Measurements from ENCODE around the gene EDAR. TPM values are rescaled to one million over a fixed set of nuclear protein-coding genes. Genes with fewer than 3 reads are reported as not detected.

EDAR gene
- total and polyA plus RNA-seq, 9 of the 15 experiments (the other 6 are each of a cell fraction or from before 2014, with no cell fraction given), result 0.01 TPM; not detected in 8

DNA sequence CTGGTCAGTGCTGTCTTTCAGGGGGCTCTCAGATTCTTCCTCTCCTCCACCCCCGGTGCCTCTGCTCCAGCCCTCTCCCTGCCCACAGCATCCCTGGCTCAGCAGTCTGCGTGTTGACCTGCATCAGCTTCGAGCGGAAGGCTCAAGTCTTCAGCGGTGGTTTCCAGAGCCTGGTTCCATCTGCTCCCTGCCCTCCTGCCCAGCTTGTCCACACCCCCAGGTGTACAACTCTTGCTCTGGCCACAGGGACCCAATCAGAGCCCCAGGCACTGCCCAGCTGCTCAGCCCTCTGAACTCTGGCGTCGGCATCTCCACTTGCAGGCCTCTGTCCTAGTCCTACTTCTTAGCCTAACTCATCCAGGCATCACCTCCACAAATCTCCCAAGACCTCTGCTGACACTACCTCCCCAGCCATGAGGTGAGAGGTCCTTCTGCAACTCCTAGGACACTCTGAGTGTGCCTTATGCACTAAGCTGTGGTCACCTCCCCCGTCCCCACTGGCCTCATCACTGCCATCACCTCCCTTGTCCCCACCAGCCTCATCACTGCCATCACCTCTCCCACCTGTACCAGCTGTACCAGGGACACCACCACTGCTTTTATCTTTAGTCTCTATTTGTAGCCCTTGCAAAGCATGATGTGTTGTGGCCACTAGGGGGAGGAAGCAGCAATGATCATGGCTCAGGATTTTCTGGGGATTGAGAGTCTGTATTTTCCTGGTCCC, 60.9 kb downstream of the EDAR start:
- Histone ChIP-seq H3K9me3 (replicated peaks; ENCODE audit: control insufficient read depth, insufficient read depth, low read depth, low read length) (no peaks in the 10 kb centered on the region), H3K9me1 (ENCODE audit: control insufficient read depth, insufficient read depth, low read length) (no peaks in the 10 kb centered on the region), H4K20me1 (replicated peaks; ENCODE audit: control insufficient read depth, insufficient read depth, low read length) (peaks cover 10% of the 10 kb centered on the region; the same call in 1 of the 2 replicates), H2AFZ (ENCODE audit: low read depth, low read length) (no peak overlapping the region), H3K27me3 (ENCODE audit: control insufficient read depth in 2 of 2, insufficient read depth in 2 of 2, low read length in 2 of 2) (peaks cover 30 to 85% of the 10 kb centered on the region in 2 experiments; a peak in 4 of 5 replicates), H3K4me2 (ENCODE audit: insufficient read depth, low read length) (no peak overlapping the region), H3K79me2 (ENCODE audit: control insufficient read depth, insufficient read depth, low read length) (no peaks in the 10 kb centered on the region), H3K27ac (ENCODE audit: extremely low read depth, low read depth, low read length) (no peak overlapping the region), H3K9ac (ENCODE audit: insufficient read depth in 1 of 2, low read depth in 2 of 2, low read length in 2 of 2) (no peak overlapping the region), H3K4me1 (replicated peaks in 1 of 2; ENCODE audit: control insufficient read depth in 2 of 2, insufficient read depth in 2 of 2, low read length in 2 of 2) (no peaks in the 10 kb centered on the region), H3K4me3 (no peak overlapping the region), H3K36me3 (ENCODE audit: control insufficient read depth, insufficient read depth, low read length) (no peaks in the 10 kb centered on the region)
- peak; percentile 90 for FAIRE-seq
- WGBS (ENCODE audit: insufficient coverage, low coverage, missing lambda C conversion rate), result 1% methylated on average over 8 of the region's 8 CpGs
- DNase-seq (ENCODE audit: extremely low read depth in 1 of 4, low spot score in 3 of 4), result peak; percentile 57 to 68 (median 64)
- intact Hi-C loops (cut with micrococcal nuclease) (no loop called here), in situ Hi-C loops (cut with MboI) (no loop called here)
- ChIA-PET CTCF (ENCODE audit: low intra/inter-chr PET ratio) (no interaction called here), POLR2A (no interaction called here)
- ATAC-seq, result peak; percentile 78
- BruUV-seq (replicated peaks), result no TSS peak
- TF ChIP-seq, protein P1, sequence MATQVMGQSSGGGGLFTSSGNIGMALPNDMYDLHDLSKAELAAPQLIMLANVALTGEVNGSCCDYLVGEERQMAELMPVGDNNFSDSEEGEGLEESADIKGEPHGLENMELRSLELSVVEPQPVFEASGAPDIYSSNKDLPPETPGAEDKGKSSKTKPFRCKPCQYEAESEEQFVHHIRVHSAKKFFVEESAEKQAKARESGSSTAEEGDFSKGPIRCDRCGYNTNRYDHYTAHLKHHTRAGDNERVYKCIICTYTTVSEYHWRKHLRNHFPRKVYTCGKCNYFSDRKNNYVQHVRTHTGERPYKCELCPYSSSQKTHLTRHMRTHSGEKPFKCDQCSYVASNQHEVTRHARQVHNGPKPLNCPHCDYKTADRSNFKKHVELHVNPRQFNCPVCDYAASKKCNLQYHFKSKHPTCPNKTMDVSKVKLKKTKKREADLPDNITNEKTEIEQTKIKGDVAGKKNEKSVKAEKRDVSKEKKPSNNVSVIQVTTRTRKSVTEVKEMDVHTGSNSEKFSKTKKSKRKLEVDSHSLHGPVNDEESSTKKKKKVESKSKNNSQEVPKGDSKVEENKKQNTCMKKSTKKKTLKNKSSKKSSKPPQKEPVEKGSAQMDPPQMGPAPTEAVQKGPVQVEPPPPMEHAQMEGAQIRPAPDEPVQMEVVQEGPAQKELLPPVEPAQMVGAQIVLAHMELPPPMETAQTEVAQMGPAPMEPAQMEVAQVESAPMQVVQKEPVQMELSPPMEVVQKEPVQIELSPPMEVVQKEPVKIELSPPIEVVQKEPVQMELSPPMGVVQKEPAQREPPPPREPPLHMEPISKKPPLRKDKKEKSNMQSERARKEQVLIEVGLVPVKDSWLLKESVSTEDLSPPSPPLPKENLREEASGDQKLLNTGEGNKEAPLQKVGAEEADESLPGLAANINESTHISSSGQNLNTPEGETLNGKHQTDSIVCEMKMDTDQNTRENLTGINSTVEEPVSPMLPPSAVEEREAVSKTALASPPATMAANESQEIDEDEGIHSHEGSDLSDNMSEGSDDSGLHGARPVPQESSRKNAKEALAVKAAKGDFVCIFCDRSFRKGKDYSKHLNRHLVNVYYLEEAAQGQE (IDR thresholded peaks at IDR 0.05; ENCODE audit: borderline replicate concordance), result peak; percentile 52; the same call in 1 of the 2 replicates
- TF ChIP-seq, protein P1 (CRISPR knock-in tag; IDR thresholded peaks at IDR 0.05; ENCODE audit: low read depth), result no peak
- TF ChIP-seq KLF16 (IDR thresholded peaks at IDR 0.05), result peak; percentile 27; the same call in 1 of the 2 replicates
- TF ChIP-seq CREM (IDR thresholded peaks at IDR 0.05; ENCODE audit: low read depth), result peak; percentile 23; the same call in 1 of the 2 replicates
- TF ChIP-seq SMC3 (conservative IDR thresholded peaks at IDR 0.05; ENCODE audit: insufficient read depth, low read depth, low read length), result peak; percentile 54
- no peak for TF ChIP-seq PTBP1 (IDR thresholded peaks at IDR 0.05; ENCODE audit: low read depth, low read length)
- TF ChIP-seq STAG1 (CRISPR knock-in tag; IDR thresholded peaks at IDR 0.05; ENCODE audit: borderline replicate concordance), result 0 out of 2 replicates have a peak, but pooled peaks have one; percentile 18
- TF ChIP-seq, protein P2, sequence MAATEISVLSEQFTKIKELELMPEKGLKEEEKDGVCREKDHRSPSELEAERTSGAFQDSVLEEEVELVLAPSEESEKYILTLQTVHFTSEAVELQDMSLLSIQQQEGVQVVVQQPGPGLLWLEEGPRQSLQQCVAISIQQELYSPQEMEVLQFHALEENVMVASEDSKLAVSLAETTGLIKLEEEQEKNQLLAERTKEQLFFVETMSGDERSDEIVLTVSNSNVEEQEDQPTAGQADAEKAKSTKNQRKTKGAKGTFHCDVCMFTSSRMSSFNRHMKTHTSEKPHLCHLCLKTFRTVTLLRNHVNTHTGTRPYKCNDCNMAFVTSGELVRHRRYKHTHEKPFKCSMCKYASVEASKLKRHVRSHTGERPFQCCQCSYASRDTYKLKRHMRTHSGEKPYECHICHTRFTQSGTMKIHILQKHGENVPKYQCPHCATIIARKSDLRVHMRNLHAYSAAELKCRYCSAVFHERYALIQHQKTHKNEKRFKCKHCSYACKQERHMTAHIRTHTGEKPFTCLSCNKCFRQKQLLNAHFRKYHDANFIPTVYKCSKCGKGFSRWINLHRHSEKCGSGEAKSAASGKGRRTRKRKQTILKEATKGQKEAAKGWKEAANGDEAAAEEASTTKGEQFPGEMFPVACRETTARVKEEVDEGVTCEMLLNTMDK (IDR thresholded peaks at IDR 0.05; ENCODE audit: borderline replicate concordance, insufficient read depth, low read depth, low read length, poor library complexity, severe bottlenecking), result no peak
- peak; percentile 49 to 78 for TF ChIP-seq RAD21 (CRISPR knock-in tag; conservative IDR thresholded peaks at IDR 0.05 in 1 of 2, IDR thresholded peaks at IDR 0.05 in 1 of 2)

All from K562 (cell line).